Measurements from ENCODE around the gene ERCC1. TPM values are rescaled to one million over a fixed set of nuclear protein-coding genes. Genes with fewer than 3 reads are reported as not detected.

ERCC1 gene
- total RNA-seq, 1 experiment from 2014 or later: 57.3 TPM

DNA sequence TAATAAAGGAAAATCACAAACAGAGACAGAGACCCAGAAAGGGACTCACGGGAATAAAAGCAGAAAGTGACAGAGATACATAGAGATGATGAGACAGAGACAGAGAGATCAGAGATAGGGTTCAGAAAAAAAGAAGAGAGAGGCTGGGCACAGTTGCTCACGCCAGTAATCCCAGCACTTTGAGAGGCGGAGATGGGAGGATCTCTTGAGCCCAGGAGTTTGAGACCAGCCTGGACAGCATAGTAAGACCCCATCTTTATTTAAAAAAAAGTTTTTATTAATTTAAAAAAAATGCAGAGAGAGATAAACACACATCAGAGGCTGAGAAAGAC is 24.7 kb upstream of the ERCC1 start:
- ChIA-PET CTCF (no interaction called here), POLR2A (ENCODE audit: unreplicated experiment) (interaction anchor here (0.6 kb wide), 1 partner anchor 32 kb away, joined by 3 read pairs; no protein-coding TSS in a partner anchor)
- no peak overlapping the region for H3K4me3 ChIP-seq (ENCODE audit: low read length)

DNA sequence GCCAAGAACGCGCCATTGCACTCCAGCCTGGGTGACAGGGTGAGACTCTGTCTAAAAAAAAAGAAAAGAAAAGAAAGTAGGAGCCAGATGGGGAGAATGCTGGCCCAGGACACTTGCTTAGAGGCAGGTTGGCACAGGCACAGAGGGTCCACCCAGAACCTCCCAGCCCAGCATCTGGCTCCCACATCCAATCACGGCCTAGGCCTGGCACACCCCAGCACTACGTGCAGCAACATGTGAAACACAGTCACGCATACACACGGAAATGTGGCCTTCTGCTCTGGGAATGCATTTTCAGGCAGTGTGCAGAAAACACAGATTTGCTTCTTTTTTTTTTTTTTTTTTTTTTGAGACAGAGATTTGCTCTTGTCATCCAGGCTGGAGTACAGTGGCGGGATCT is 23.2 kb upstream of the ERCC1 start:
- intact Hi-C loops (cut with micrococcal nuclease): no loop called here
- H3K4me1 ChIP-seq (ENCODE audit: insufficient read depth, low read length): peaks cover 32% of the 10 kb centered on the region
- DNase-seq (no peak), ATAC-seq (no peak)
- no peak overlapping the region for H3K4me3 ChIP-seq (ENCODE audit: low read length)
- H3K9ac ChIP-seq (ENCODE audit: low read length): no peak overlapping the region
- H2AFZ ChIP-seq (ENCODE audit: low read length): no peak overlapping the region
- no peaks in the 10 kb centered on the region for H3K79me2 ChIP-seq (ENCODE audit: low read length)
- no TSS peak for BruUV-seq (replicated peaks)
- no peaks in the 10 kb centered on the region for H3K9me2 ChIP-seq (replicated peaks; ENCODE audit: low read length)
- H3K27me3 ChIP-seq (ENCODE audit: low read length): no peaks in the 10 kb centered on the region
- H3K27ac ChIP-seq (ENCODE audit: low read length): no peak overlapping the region
- no peak overlapping the region for H3K4me2 ChIP-seq (ENCODE audit: low read length)
- no peaks in the 10 kb centered on the region for H3K36me3 ChIP-seq (ENCODE audit: low read depth, low read length)
- H4K20me1 ChIP-seq (ENCODE audit: low read length): no peaks in the 10 kb centered on the region
- H3F3A ChIP-seq (ENCODE audit: low read length, unreplicated experiment): no peaks in the 10 kb centered on the region
- TF ChIP-seq EZH2 (IDR thresholded peaks at IDR 0.05; ENCODE audit: low read length, unreplicated experiment) (no peak), EZH2phosphoT487 (IDR thresholded peaks at IDR 0.05; ENCODE audit: borderline replicate concordance, low read length) (no peak)
- POLR2A ChIA-PET (ENCODE audit: unreplicated experiment): no interaction called here
- CTCF ChIA-PET: no interaction called here
- no peaks in the 10 kb centered on the region for H3K9me3 ChIP-seq (ENCODE audit: low read length)

More for the DNA sequence above, 24.7 kb upstream of the ERCC1 start:
- TF ChIP-seq EZH2 (IDR thresholded peaks at IDR 0.05; ENCODE audit: low read length, unreplicated experiment): no peak
- TF ChIP-seq EZH2phosphoT487 (IDR thresholded peaks at IDR 0.05; ENCODE audit: borderline replicate concordance, low read length): no peak
- TF ChIP-seq, protein P1, sequence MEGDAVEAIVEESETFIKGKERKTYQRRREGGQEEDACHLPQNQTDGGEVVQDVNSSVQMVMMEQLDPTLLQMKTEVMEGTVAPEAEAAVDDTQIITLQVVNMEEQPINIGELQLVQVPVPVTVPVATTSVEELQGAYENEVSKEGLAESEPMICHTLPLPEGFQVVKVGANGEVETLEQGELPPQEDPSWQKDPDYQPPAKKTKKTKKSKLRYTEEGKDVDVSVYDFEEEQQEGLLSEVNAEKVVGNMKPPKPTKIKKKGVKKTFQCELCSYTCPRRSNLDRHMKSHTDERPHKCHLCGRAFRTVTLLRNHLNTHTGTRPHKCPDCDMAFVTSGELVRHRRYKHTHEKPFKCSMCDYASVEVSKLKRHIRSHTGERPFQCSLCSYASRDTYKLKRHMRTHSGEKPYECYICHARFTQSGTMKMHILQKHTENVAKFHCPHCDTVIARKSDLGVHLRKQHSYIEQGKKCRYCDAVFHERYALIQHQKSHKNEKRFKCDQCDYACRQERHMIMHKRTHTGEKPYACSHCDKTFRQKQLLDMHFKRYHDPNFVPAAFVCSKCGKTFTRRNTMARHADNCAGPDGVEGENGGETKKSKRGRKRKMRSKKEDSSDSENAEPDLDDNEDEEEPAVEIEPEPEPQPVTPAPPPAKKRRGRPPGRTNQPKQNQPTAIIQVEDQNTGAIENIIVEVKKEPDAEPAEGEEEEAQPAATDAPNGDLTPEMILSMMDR (conservative IDR thresholded peaks at IDR 0.05; ENCODE audit: low read depth, low read length): no peak
- no peak overlapping the region for H3K27ac ChIP-seq (ENCODE audit: low read length)
- H3K4me2 ChIP-seq (ENCODE audit: low read length): no peak overlapping the region
- no peaks in the 10 kb centered on the region for H3K9me2 ChIP-seq (replicated peaks; ENCODE audit: low read length)
- DNase-seq (no peak), ATAC-seq (no peak)
- no peak overlapping the region for H2AFZ ChIP-seq (ENCODE audit: low read length)
- no peaks in the 10 kb centered on the region for H3K9me3 ChIP-seq (ENCODE audit: low read length)
- no peaks in the 10 kb centered on the region for H3K27me3 ChIP-seq (ENCODE audit: low read length)
- no peaks in the 10 kb centered on the region for H3K36me3 ChIP-seq (ENCODE audit: low read depth, low read length)
- H4K20me1 ChIP-seq (ENCODE audit: low read length): no peaks in the 10 kb centered on the region
- no peaks in the 10 kb centered on the region for H3F3A ChIP-seq (ENCODE audit: low read length, unreplicated experiment)
- H3K9ac ChIP-seq (ENCODE audit: low read length): no peak overlapping the region
- intact Hi-C loops (cut with micrococcal nuclease): no loop called here
- no peaks in the 10 kb centered on the region for H3K79me2 ChIP-seq (ENCODE audit: low read length)
- H3K4me1 ChIP-seq (ENCODE audit: insufficient read depth, low read length): peaks cover 27% of the 10 kb centered on the region
- BruUV-seq (replicated peaks): no TSS peak

DNA sequence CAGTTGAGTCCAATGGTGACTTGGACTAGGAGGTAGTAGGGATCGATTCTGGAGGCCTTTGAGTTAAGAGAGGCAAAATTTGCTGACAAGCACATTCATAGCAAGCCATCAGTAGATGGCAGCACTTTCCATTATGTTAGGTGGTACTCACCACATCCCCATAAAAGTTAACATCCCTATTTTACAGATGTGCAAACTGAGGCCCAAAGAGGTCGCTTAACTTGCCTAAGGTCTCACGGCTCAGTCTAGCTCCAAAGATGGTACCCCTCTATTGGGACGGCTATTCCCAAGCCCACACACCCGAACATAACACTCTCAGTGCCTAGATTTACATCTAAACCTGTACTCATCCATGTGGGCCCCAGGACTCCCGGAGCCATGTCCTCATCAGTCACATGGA is 22.6 kb upstream of the ERCC1 start:
- ChIA-PET POLR2A (ENCODE audit: unreplicated experiment) (no interaction called here), CTCF (interaction anchor here (0.7 to 1.0 kb wide), 2 partner anchors 8 to 32 kb away, joined by 3 read pairs; no protein-coding TSS in a partner anchor)
- no peaks in the 10 kb centered on the region for H3K27me3 ChIP-seq (ENCODE audit: low read length)
- H3K27ac ChIP-seq (ENCODE audit: low read length): no peak overlapping the region
- TF ChIP-seq, protein P1 (conservative IDR thresholded peaks at IDR 0.05; ENCODE audit: low read depth, low read length): peak; percentile 54
- no peak for TF ChIP-seq EZH2 (IDR thresholded peaks at IDR 0.05; ENCODE audit: low read length, unreplicated experiment)
- no peaks in the 10 kb centered on the region for H3K36me3 ChIP-seq (ENCODE audit: low read depth, low read length)
- no peaks in the 10 kb centered on the region for H3K79me2 ChIP-seq (ENCODE audit: low read length)
- peak; percentile 44 for DNase-seq
- no TSS peak for BruUV-seq (replicated peaks)
- H3F3A ChIP-seq (ENCODE audit: low read length, unreplicated experiment): no peaks in the 10 kb centered on the region
- H3K9me2 ChIP-seq (replicated peaks; ENCODE audit: low read length): no peaks in the 10 kb centered on the region
- H3K9ac ChIP-seq (ENCODE audit: low read length): no peak overlapping the region
- intact Hi-C loops (cut with micrococcal nuclease): no loop called here
- peaks cover 27% of the 10 kb centered on the region for H3K4me1 ChIP-seq (ENCODE audit: insufficient read depth, low read length)
- ATAC-seq: no peak
- H3K4me3 ChIP-seq (ENCODE audit: low read length): no peak overlapping the region
- no peaks in the 10 kb centered on the region for H3K9me3 ChIP-seq (ENCODE audit: low read length)
- H4K20me1 ChIP-seq (ENCODE audit: low read length): no peaks in the 10 kb centered on the region
- H3K4me2 ChIP-seq (ENCODE audit: low read length): no peak overlapping the region
- no peak overlapping the region for H2AFZ ChIP-seq (ENCODE audit: low read length)

Data from PC-3 (cell line).